NCI-H2227 (cell line): Measurements from ENCODE around the gene AGBL2.
"Not testable (repeated sequence)": the region's sequence is repeated elsewhere in the genome, so short reads cannot be mapped to it uniquely, and the experiment has no call there.

ENCODE experiments used
- DNase-seq: peaks from one replicate; lab custom pipeline; 2025; ENCODE audit not compliant: unreplicated experiment; lab: John Stamatoyannopoulos, UW

Gene AGBL2

DNA sequence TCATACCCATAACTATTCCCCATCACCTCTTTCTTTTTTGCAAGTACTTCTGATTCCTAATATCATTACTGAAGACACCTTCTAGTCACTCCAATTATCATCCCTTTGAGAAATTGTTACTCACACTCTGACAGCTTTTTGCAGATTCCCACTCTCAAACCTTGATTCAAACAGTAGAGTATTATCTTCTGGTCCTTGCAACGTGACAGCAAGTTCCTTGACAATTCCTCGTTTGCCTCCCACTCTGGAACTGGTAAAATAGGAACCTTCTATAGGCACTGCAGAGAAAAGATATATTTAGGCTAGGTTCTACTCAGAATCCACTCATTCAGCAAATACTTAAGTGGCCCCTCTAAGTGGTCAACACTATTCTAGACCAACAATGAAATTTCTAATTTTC, 23.2 kb downstream of the AGBL2 start:
- DNase-seq: no peak

DNA sequence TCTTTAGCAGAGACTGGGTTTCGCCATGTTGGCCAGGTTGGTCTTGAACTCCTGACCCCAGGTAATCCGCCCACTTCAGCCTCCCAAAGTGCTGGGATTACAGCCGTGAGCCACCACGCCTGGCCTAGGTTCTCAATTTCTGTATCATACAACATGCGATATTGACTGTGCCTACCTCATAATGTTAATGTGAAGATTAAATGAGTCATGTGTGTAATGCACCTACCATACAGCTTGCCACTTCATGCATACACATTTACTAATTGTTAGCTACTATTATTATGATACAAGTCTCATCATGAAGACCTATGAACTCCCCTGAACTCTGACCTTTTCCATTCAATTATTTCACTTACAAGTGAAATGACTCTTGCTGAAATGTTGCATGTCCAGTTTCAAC, 25.7 kb downstream of the AGBL2 start:
- DNase-seq: no peak

GRCh38 chr11:47688991-47689390, 26.2 kb downstream of the AGBL2 start:
- no peak for DNase-seq

GRCh38 chr11:47688111-47688510, 27.1 kb downstream of the AGBL2 start:
- no peak for DNase-seq

GRCh38 chr11:47686704-47687103, 28.5 kb downstream of the AGBL2 start:
- not testable (repeated sequence) for DNase-seq

DNA sequence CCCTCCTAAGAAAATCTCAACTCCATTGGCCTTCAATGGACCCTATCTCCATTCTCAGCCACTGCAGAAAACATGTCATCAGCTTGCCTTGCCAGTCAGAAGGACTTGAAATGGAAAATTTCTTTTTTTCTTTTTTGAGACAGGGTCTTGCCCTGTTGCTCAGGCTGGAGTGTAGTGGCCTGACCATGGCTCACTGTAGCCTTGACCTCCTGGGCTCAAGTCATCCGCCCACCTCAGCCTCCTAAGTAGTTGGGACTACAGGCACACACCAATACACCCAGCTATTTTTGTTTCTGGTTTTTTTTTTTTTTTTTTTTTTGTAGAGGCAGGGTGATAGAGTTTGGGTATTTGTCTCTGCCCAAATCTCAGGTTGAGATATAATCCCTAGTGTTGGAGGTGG, 29.0 kb downstream of the AGBL2 start:
- no peak for DNase-seq

DNA sequence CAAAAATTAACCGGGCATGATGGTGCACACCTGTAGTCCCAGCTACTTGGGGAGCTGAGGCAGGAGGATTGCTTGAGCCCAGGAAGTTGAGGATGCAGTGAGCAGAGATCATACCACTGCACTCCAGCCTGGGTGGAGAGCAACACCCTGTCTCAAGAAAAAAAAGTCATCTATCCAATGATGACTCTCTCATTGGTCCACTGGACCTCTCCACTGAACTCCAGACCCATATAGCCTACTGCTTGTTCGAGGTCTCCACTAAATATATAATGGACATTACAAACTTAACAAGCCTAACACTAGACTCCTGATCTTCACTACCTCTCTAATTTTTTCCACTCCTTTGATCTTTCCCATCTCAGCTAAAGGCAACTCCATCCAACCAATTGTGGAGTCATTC, 39.3 kb downstream of the AGBL2 start:
- no peak for DNase-seq

- no peak for DNase-seq
Measured at GRCh38 chr11:47672283-47672730, 42.9 kb downstream of the AGBL2 start.

- no peak for DNase-seq
Measured at GRCh38 chr11:47669856-47670255, 45.3 kb downstream of the AGBL2 start.

DNA sequence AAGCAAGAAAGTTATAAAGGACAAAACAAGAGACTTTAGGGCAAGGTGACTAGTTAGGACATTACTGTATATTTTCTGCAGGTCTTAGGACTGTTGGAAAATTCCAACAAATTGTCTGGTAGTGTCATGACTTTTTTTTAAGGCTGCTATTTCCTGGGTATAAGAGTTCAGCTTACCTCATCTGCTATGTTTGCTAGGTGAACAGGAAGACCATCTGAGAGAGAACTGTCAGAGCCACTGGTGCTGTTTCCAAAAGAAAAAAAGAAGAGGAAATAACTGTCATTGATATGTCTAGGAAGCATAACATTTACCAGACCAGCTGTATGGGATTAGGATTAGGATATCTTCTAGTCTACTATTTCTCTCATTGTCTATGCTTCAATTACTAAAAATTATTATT, 46.5 kb downstream of the AGBL2 start:
- no peak for DNase-seq

DNA sequence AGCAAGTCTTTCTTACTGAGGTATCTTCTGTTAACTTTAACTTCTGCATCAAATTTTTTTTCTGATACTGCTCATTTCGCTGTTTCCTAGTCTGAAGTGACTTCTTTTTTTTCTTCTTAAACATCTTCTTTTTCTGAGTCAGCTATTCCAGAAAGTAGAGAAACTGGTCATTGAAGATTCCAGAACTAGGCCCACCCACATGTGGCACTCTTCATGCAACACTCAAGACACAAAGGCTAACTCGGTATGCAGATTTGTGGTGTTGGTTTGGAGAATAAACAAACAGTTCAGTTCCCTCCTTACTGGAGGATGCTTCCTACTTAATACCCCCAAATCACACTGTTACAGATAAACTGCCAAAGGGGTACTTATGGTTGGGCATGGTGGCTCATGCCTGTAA, 47.6 kb downstream of the AGBL2 start:
- no peak for DNase-seq

DNA sequence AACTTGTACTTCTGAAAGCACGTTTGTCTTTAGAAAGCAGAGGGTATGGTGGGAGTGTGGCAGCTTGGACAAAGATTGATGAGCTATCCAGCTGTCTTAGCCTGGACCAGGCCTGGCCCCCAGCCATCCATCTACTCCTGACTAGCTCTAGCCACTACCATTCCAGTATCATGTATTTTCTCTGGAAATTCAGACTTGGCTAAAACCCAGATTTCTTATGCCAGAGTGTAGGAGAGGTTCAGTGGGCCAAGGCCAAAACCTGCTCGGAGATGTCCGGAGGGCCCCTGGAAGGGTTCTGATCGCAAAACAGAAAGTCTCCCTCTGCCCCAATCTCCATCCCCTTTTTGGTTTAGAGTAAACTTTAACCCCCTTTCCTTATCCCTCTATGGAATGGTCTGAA, 48.0 kb downstream of the AGBL2 start:
- DNase-seq: no peak

- not testable (repeated sequence) for DNase-seq
Measured at GRCh38 chr11:47664936-47665335, 50.2 kb downstream of the AGBL2 start.

DNA sequence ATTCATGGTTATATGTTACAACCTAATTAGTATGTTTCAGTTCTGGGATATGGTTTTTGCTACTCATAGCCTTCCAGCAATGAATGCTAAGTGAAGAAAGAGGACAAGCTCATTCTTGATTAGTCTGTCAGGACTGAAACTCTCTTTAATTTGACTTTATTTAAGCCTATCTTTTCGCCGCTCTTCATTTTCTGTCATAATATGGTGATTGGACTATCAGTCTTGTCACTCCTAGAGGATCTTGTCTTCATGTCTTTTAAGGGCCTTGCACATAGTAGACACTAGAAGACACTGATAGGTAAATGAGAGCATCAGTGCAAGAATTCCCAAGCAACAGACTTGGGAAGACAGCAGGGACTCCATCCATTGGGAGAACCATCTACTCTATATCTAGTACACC, 53.9 kb downstream of the AGBL2 start:
- no peak for DNase-seq

GRCh38 chr11:47659276-47659675, 55.9 kb downstream of the AGBL2 start:
- DNase-seq: no peak

GRCh38 chr11:47656260-47656885, 58.8 kb downstream of the AGBL2 start:
- DNase-seq: no peak

DNA sequence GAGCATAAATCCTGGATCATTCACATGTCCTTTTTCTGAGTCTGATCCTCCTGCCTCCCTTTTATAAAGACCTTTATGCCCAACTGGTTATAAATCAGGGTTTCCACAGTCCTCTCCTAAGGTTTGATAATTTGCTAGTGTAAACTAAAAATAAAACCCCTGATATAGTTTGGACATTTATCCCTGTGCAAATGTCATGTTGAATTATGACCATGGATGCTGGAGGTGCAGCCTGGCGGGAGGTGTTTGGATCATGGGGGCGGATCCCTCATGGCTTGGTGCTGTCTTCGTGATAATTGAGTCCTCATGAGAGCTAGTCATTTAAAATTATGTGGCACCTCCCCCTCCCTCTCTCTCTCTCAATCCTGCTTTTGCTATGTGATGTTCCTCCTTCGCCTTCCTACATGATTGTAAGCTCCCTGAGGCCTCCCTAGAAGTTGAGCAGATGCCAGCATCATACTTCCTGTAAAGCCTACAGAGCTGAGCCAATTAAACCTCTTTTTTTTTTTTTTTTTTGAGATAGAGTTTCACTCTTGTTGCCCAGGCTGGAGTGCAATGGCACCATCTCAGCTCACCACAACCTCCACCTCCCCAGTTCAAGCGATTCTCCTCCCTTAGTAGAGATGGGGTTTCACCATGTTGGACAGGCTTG, 63.2 kb downstream of the AGBL2 start:
- DNase-seq: no peak

- DNase-seq: no peak
Measured at GRCh38 chr11:47649276-47649675, 65.9 kb downstream of the AGBL2 start.

- no peak for DNase-seq
Measured at GRCh38 chr11:47646019-47646418, 69.2 kb downstream of the AGBL2 start.

DNA sequence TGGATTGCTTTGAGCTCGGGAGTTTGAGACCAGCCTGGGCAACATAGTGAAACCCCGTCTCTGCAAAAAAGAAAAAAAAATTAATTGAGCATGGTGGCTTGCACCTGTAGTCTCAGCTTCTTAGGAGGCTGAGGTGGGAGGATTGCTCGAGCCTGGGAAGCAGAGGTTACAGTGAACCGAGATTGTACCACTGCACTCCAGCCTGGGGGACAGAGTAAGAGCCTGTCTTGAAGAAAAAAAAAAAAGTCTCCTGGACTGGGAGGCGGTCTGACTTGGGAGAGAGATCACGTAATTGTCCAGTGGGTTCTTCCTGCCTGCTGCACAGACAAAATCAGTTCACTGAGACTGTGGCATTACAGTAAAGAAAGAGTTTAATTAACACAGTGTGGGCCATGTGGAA, 69.7 kb downstream of the AGBL2 start:
- DNase-seq: no peak

DNA sequence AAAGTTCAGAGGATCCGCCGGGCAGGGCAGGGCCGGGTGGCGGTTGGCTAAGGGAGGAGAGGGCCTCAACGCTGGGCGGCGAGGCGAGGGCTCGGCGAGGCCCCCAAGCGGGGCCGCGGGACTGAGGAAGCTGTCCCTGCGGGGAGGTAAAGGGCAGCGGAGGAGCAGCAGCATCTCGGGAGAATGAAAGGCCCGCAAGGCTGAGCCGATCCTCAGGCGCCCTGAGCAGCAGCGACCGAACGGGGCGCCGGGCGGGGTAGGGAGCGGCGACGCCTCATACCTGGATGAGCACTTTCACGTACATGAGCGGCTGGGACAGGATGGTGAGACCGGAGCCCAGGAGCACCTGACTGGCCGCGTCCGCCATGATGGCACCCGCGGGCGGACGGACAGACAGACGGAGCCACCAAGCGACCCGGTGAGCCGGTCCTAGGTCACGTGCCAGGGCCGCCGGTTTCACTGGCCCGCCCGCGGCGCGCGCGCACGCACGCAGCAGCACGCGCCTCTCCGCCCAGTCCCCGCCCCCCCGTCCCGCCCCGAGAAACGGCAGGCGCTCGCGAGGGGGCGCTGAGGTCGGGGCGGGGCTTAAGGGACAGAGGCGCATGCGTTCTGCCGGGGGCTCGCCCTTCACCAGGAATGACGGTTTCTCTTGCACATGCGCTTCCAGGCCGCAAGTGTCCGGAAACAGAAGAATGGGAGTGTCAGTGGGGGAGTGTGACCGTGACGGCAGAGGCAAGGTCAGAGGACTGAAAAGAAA, 72.9 kb downstream of the AGBL2 start, which contains the start of gene MTCH2:
MTCH2 (minus strand) TSS at position 461 of the 757 bp plus-strand sequence; CDS start at position 367, 94 bp downstream.
- DNase-seq: peak; percentile 98

GRCh38 chr11:47641600-47642098, 73.5 kb downstream of the AGBL2 start:
- DNase-seq: peak; percentile 21
